ENCODE data around the gene MTCH2. TPM values are rescaled to one million over a fixed set of nuclear protein-coding genes. Genes with fewer than 3 reads are reported as not detected.

MTCH2 gene
- total RNA-seq, 1 experiment from 2014 or later: 138 TPM

GRCh38 chr11:47589977-47590861, 52.1 kb downstream of the MTCH2 start:
- Histone ChIP-seq H4K20me1 (ENCODE audit: insufficient read depth) (no peaks in the 10 kb centered on the region), H2AFZ (ENCODE audit: low read depth, low read length, poor library complexity, severe bottlenecking) (no peak overlapping the region), H3K79me2 (ENCODE audit: insufficient read depth, low read length) (no peaks in the 10 kb centered on the region), H3K27me3 (ENCODE audit: insufficient read depth, low read length) (peaks cover 6% of the 10 kb centered on the region; the same call in 1 of the 2 replicates), H3K4me1 (ENCODE audit: control insufficient read depth in 1 of 2, insufficient read depth in 2 of 2, low read length in 2 of 2) (no peaks in the 10 kb centered on the region), H3K36me3 (ENCODE audit: control insufficient read depth in 1 of 2, insufficient read depth in 2 of 2, low read length in 2 of 2) (no peaks in the 10 kb centered on the region), H3K4me2 (ENCODE audit: low read length) (no peak overlapping the region), H3K9me2 (ENCODE audit: insufficient read depth) (no peaks in the 10 kb centered on the region), H3K9ac (ENCODE audit: low read length) (no peak overlapping the region), H3K27ac (ENCODE audit: low read depth, low read length) (no peak overlapping the region), H3K4me3 (replicated peaks in 1 of 2; ENCODE audit: low read depth in 1 of 2, low read length in 2 of 2) (no peak overlapping the region), H3K9me3 (ENCODE audit: control insufficient read depth in 1 of 2, insufficient read depth in 1 of 2, low read depth in 1 of 2, low read length in 2 of 2) (no peaks in the 10 kb centered on the region)
- BruUV-seq (replicated peaks): no TSS peak
- intact Hi-C loops (cut with micrococcal nuclease): no loop called here
- CTCF ChIA-PET: no interaction called here
- no peak for TF ChIP-seq YY1 (IDR thresholded peaks at IDR 0.05; ENCODE audit: extremely low read depth, insufficient replicate concordance, low read depth, low read length)
- no peak for TF ChIP-seq SRF (IDR thresholded peaks at IDR 0.05; ENCODE audit: low read depth)
- TF ChIP-seq CTCF (IDR thresholded peaks at IDR 0.05 in 2 of 3, conservative IDR thresholded peaks at IDR 0.05 in 1 of 3; ENCODE audit: borderline replicate concordance in 1 of 3, insufficient read depth in 1 of 3, low read depth in 2 of 3, low read length in 2 of 3): no peak
- TF ChIP-seq POLR2A (IDR thresholded peaks at IDR 0.05; ENCODE audit: borderline replicate concordance, extremely low read depth, insufficient read depth, insufficient read length): no peak
- no peak for TF ChIP-seq REST (IDR thresholded peaks at IDR 0.05; ENCODE audit: low read depth)
- no peak for TF ChIP-seq ZBTB33 (IDR thresholded peaks at IDR 0.05; ENCODE audit: extremely low read depth, insufficient replicate concordance, low read length)
- TF ChIP-seq EZH2 (IDR thresholded peaks at IDR 0.05): no peak
- no peak for TF ChIP-seq CBX3 (IDR thresholded peaks at IDR 0.05; ENCODE audit: low read depth)
- TF ChIP-seq ATF3 (IDR thresholded peaks at IDR 0.05): no peak
- no peak for TF ChIP-seq JUND (IDR thresholded peaks at IDR 0.05)
- TF ChIP-seq ZNF274 (IDR thresholded peaks at IDR 0.05; ENCODE audit: low read depth, low read length): no peak
- TF ChIP-seq SP1 (IDR thresholded peaks at IDR 0.05; ENCODE audit: low read depth): no peak
- TF ChIP-seq FOSL1 (IDR thresholded peaks at IDR 0.05; ENCODE audit: low read depth): no peak
- TF ChIP-seq EZH2phosphoT487 (IDR thresholded peaks at IDR 0.05; ENCODE audit: borderline replicate concordance): no peak
- POLR2A ChIA-PET: no interaction called here
- RAD21 ChIA-PET (ENCODE audit: low non-redundant PET in 1 of 2, low total read pairs in 2 of 2, uncharacterized antibody in 2 of 2, unreplicated experiment in 2 of 2): no interaction called here
- DNase-seq (ENCODE audit: low read depth, low spot score): no peak
- no peak for ATAC-seq

Data from HCT116 (cell line).